IMR-90 (cell line): Measurements from ENCODE around the gene HSPA1L. TPM values are rescaled to one million over a fixed set of nuclear protein-coding genes. Genes with fewer than 3 reads are reported as not detected.

ENCODE experiments used
- ATAC-seq: fragments of 200-7000 bp; cut with Tn5 transposase; 2 replicates; pipeline ENCODE4 v1.9.1; 2020; ENCODE audit warnings: low read depth, mild to moderate bottlenecking, moderate library complexity
- BruUV-seq: library from RNA; stranded (reverse); fragments of 400-500 nt; replicated peaks from 2 replicates; lab custom pipeline; 2021; lab: Mats Ljungman, UMichigan
- CTCF ChIA-PET: fragments of 300-600 bp; formaldehyde crosslinking; extraction: SDS; loops from one replicate; lab custom pipeline; 2021; ENCODE audit warnings: antibody characterized with exemption; lab: Yijun Ruan, JAX
- POLR2A ChIA-PET: fragments of 300-600 bp; sonication (Branson Sonifier 250); formaldehyde crosslinking; loops from one replicate; lab custom pipeline; 2022; ENCODE audit warnings: antibody characterized with exemption; ENCODE audit not compliant: unreplicated experiment; lab: Charles Lee
- DNase-seq: peaks from one replicate; pipeline ENCODE4 v3.0.0; 2013
- H2AFZ ChIP-seq: replicated peaks from 2 replicates; pipeline ENCODE3; 2013; ENCODE audit warnings: low read length, mild to moderate bottlenecking; ENCODE audit not compliant: poor library complexity
- H2AK5ac ChIP-seq: 2 replicates; pipeline ENCODE4 v1.6.1; 2013; ENCODE audit warnings: low read depth, low read length, inconsistent platforms
- H2AK9ac ChIP-seq: replicated peaks from 2 replicates; pipeline ENCODE3; 2013; ENCODE audit warnings: mild to moderate bottlenecking, low read depth, low read length, moderate library complexity; ENCODE audit not compliant: poor library complexity
- H2BK120ac ChIP-seq: 2 replicates; pipeline ENCODE4 v1.6.1; 2013; ENCODE audit warnings: low read depth, low read length, inconsistent platforms
- H2BK15ac ChIP-seq: 3 replicates; pipeline ENCODE4 v1.6.1; 2013; ENCODE audit warnings: low read depth, low read length, inconsistent platforms
- H2BK20ac ChIP-seq: 2 replicates; pipeline ENCODE4 v1.6.1; 2013; ENCODE audit warnings: low read depth, mild to moderate bottlenecking, inconsistent platforms, low read length, moderate library complexity
- H2BK5ac ChIP-seq: 2 replicates; pipeline ENCODE4 v1.6.1; 2013; ENCODE audit warnings: mild to moderate bottlenecking, low read depth, low read length, inconsistent platforms; ENCODE audit not compliant: poor library complexity, severe bottlenecking
- H3K14ac ChIP-seq: replicated peaks from 2 replicates; pipeline ENCODE4 v1.6.1; 2013; ENCODE audit warnings: low read depth, low read length, inconsistent platforms
- H3K18ac ChIP-seq: 2 replicates; pipeline ENCODE4 v1.6.1; 2013; ENCODE audit warnings: low read depth, low read length, control low read depth
- H3K23ac ChIP-seq: 2 replicates; pipeline ENCODE4 v1.6.1; 2013; ENCODE audit warnings: low read depth, low read length, inconsistent platforms
- H3K27ac ChIP-seq: 2 replicates; pipeline ENCODE4 v1.5.1; 2013; ENCODE audit warnings: mild to moderate bottlenecking, control low read depth, low read length; ENCODE audit not compliant: insufficient read depth
- H3K27me3 ChIP-seq: 2 replicates; pipeline ENCODE4 v1.6.1; 2013; ENCODE audit warnings: low read length; ENCODE audit not compliant: control insufficient read depth, insufficient read depth
- H3K36me3 ChIP-seq: 2 replicates; pipeline ENCODE4 v1.6.1; 2013; ENCODE audit warnings: low read length, mixed read lengths; ENCODE audit not compliant: control insufficient read depth, insufficient read depth
- H3K4ac ChIP-seq: 2 replicates; pipeline ENCODE4 v1.6.1; 2013; ENCODE audit warnings: low read depth, low read length, inconsistent platforms
- H3K4me1 ChIP-seq: 2 replicates; pipeline ENCODE4 v1.6.1; 2013; ENCODE audit warnings: low read length, mixed read lengths; ENCODE audit not compliant: control insufficient read depth, insufficient read depth
- H3K4me2 ChIP-seq: 2 replicates; pipeline ENCODE4 v1.6.1; 2013; ENCODE audit warnings: low read depth, mild to moderate bottlenecking, control low read depth, low read length, moderate library complexity
- H3K4me3 ChIP-seq: 2 replicates; pipeline ENCODE4 v1.5.1; 2013; ENCODE audit warnings: low read depth, mild to moderate bottlenecking, control low read depth, low read length, moderate library complexity; ENCODE audit not compliant: insufficient read depth
- H3K56ac ChIP-seq: 2 replicates; pipeline ENCODE4 v1.6.1; 2013; ENCODE audit warnings: low read length, inconsistent platforms; ENCODE audit not compliant: insufficient read depth; ENCODE audit errors: extremely low read depth
- H3K79me1 ChIP-seq, 2 experiments: 2 replicates each; pipeline ENCODE4 v1.6.1; 2013; ENCODE audit warnings: low read length in 2 of 2, inconsistent platforms in 1 of 2, low read depth in 1 of 2
- H3K9ac ChIP-seq: 2 replicates; pipeline ENCODE4 v1.6.1; 2013; ENCODE audit warnings: low read depth, low read length, control low read depth
- H3K9me1 ChIP-seq: 2 replicates; pipeline ENCODE4 v1.6.1; 2013; ENCODE audit warnings: low read length, inconsistent platforms; ENCODE audit not compliant: insufficient read depth
- H3K9me3 ChIP-seq: 2 replicates; pipeline ENCODE4 v1.6.1; 2013; ENCODE audit warnings: low read length; ENCODE audit not compliant: control insufficient read depth, insufficient read depth
- H4K20me1 ChIP-seq: 2 replicates; pipeline ENCODE4 v1.6.1; 2013; ENCODE audit warnings: low read length, inconsistent platforms; ENCODE audit not compliant: insufficient read depth
- H4K5ac ChIP-seq: 2 replicates; pipeline ENCODE4 v1.6.1; 2013; ENCODE audit warnings: mild to moderate bottlenecking, low read depth, low read length, control low read depth
- H4K8ac ChIP-seq, 2 experiments: 2 replicates each; pipeline ENCODE4 v1.6.1; 2013; ENCODE audit warnings: low read depth in 2 of 2, low read length in 2 of 2, control low read depth in 1 of 2, inconsistent platforms in 1 of 2
- H4K91ac ChIP-seq: 2 replicates; pipeline ENCODE4 v1.6.1; 2013; ENCODE audit warnings: low read depth, low read length, inconsistent platforms; ENCODE audit not compliant: insufficient read depth
- BHLHE40 ChIP-seq: fragments of 150-350 bp; IDR thresholded peaks from 2 replicates; pipeline ENCODE4 v1.6.1; 2016; ENCODE audit warnings: mild to moderate bottlenecking, low read depth, low read length
- CEBPB ChIP-seq: IDR thresholded peaks from 2 replicates; pipeline ENCODE4 v1.6.1; 2012; ENCODE audit warnings: low read depth, low read length, improper control_type of control experiment
- CHD1 ChIP-seq: IDR thresholded peaks from 2 replicates; pipeline ENCODE4 v1.6.1; 2012; ENCODE audit warnings: low read depth, low read length, improper control_type of control experiment
- ELK1 ChIP-seq: fragments of 150-350 bp; IDR thresholded peaks from 2 replicates; pipeline ENCODE4 v1.6.1; 2016; ENCODE audit warnings: low read depth, mild to moderate bottlenecking, low read length, moderate library complexity, borderline replicate concordance
- FOS ChIP-seq: fragments of 150-350 bp; IDR thresholded peaks from 2 replicates; pipeline ENCODE4 v1.6.1; 2016; ENCODE audit warnings: low read depth, low read length
- MAFK ChIP-seq: IDR thresholded peaks from 2 replicates; pipeline ENCODE4 v1.6.1; 2012; ENCODE audit warnings: low read depth, low read length, improper control_type of control experiment
- MAZ ChIP-seq: IDR thresholded peaks from 2 replicates; pipeline ENCODE4 v1.6.1; 2012; ENCODE audit warnings: low read depth, mild to moderate bottlenecking, low read length, improper control_type of control experiment, moderate library complexity, borderline replicate concordance
- MXI1 ChIP-seq: IDR thresholded peaks from 2 replicates; pipeline ENCODE4 v1.6.1; 2012; ENCODE audit warnings: low read depth, mild to moderate bottlenecking, low read length, moderate library complexity, borderline replicate concordance
- NFE2L2 ChIP-seq: fragments of 150-350 bp; IDR thresholded peaks from 2 replicates; pipeline ENCODE4 v1.6.1; 2016; ENCODE audit warnings: low read depth, mild to moderate bottlenecking, low read length
- POLR2A ChIP-seq: IDR thresholded peaks from 2 replicates; pipeline ENCODE4 v1.6.1; 2012; ENCODE audit warnings: mild to moderate bottlenecking, low read depth, low read length
- RAD21 ChIP-seq: IDR thresholded peaks from 2 replicates; pipeline ENCODE4 v1.6.1; 2012; ENCODE audit warnings: low read length, improper control_type of control experiment
- RCOR1 ChIP-seq: IDR thresholded peaks from 2 replicates; pipeline ENCODE4 v1.6.1; 2012; ENCODE audit warnings: mild to moderate bottlenecking, low read length, improper control_type of control experiment; ENCODE audit not compliant: insufficient replicate concordance
- RFX5 ChIP-seq: IDR thresholded peaks from 2 replicates; pipeline ENCODE4 v1.8.0; 2012; ENCODE audit warnings: low read depth, mild to moderate bottlenecking, low read length, moderate library complexity
- SMC3 ChIP-seq: fragments of 150-350 bp; IDR thresholded peaks from 2 replicates; pipeline ENCODE4 v1.6.1; 2016; ENCODE audit warnings: low read depth, mild to moderate bottlenecking, antibody characterized with exemption, low read length, moderate library complexity
- WGBS, 2 experiments: methylation state at CpG; one replicate each; pipeline versions ENCODE4 v1.1.5 to v1.1.7; 2013; ENCODE audit warnings: missing lambda C conversion rate in 2 of 2; ENCODE audit not compliant: insufficient read length in 1 of 2; ENCODE audit errors: extremely low coverage in 2 of 2; 5-methylcytosine and 5-hydroxymethylcytosine counted together
- dilution Hi-C: fragments of 300-500 bp; cut with HindIII; formaldehyde crosslinking; loops from one replicate; pipeline ENCODE4 v1.14.3; 2018; ENCODE audit warnings: low sequenced_read_pairs; ENCODE audit not compliant: unreplicated experiment
- in situ Hi-C: fragments of 300-500 bp; cut with MboI; formaldehyde crosslinking; loops from 3 replicates; pipeline ENCODE4 v1.14.3; 2019; ENCODE audit warnings: low sequenced_read_pairs, inconsistent platforms, mixed read lengths
- intact Hi-C: fragments of 100-400 bp; cut with micrococcal nuclease; formaldehyde crosslinking; loops from 2 replicates; pipeline ENCODE4 v1.10.0; 2022
- polyA plus RNA-seq, 3 experiments: library from polyadenylated mRNA; depleted of rRNA; stranded (reverse); fragments of >200 nt; gene quantifications; 2 replicates each; pipeline ENCODE4 v1.2.3, GENCODE V29; 2012; ENCODE audit warnings: low replicate concordance in 1 of 3
- total RNA-seq: library from RNA; depleted of rRNA; stranded (reverse); fragments of >200 nt; gene quantifications from 2 replicates; pipeline ENCODE4 v1.2.3, GENCODE V29; 2012
- TF ChIP-seq, protein P1 (sequence below): fragments of 150-350 bp; IDR thresholded peaks from 2 replicates; pipeline ENCODE4 v1.6.1; 2017; ENCODE audit warnings: mild to moderate bottlenecking, antibody characterized with exemption, low read length, low read depth
- TF ChIP-seq, protein P2 (sequence below): conservative IDR thresholded peaks from 2 replicates; pipeline ENCODE4 v1.5.1; 2012; ENCODE audit warnings: mild to moderate bottlenecking, low read depth, low read length, improper control_type of control experiment

Gene HSPA1L
- total and polyA plus RNA-seq, 2 of the 4 experiments (the other 2 are of a cell fraction), result 0.97 to 1.3 TPM

- Histone ChIP-seq H3K4ac (no peak overlapping the region), H2BK15ac (no peak overlapping the region), H2BK20ac (no peak overlapping the region), H3K4me3 (no peak overlapping the region), H4K91ac (no peak overlapping the region), H3K9me1 (peaks cover 5% of the 10 kb centered on the region), H3K23ac (no peak overlapping the region), H3K27me3 (no peaks in the 10 kb centered on the region), H3K14ac (no peak overlapping the region), H3K4me2 (no peak overlapping the region), H2AK5ac (no peak overlapping the region), H3K18ac (no peak overlapping the region), H2BK120ac (no peak overlapping the region), H2AFZ (no peak overlapping the region), H3K36me3 (peaks cover 37% of the 10 kb centered on the region), H2BK5ac (no peak overlapping the region), H4K20me1 (peaks cover 41% of the 10 kb centered on the region), H2AK9ac (no peak overlapping the region), H4K5ac (no peak overlapping the region), H4K8ac (no peak overlapping the region), H3K9me3 (no peaks in the 10 kb centered on the region), H3K4me1 (peaks cover 8% of the 10 kb centered on the region), H3K56ac (no peak overlapping the region), H3K9ac (no peak overlapping the region), H3K79me1 (peaks cover 14 to 24% of the 10 kb centered on the region in 2 experiments; a peak in 3 of 4 replicates), H3K27ac (no peak overlapping the region)
- no peak for DNase-seq
- no CpG with 5 or more reads among the region's 9 CpGs for WGBS, 2 experiments
- no TSS peak for BruUV-seq
- CTCF ChIA-PET, result no interaction called here
- dilution Hi-C loops, result no loop called here
- POLR2A ChIA-PET, result no interaction called here
- in situ Hi-C loops, result no loop called here
- no peak for ATAC-seq
- intact Hi-C loops, result no loop called here
- TF ChIP-seq RFX5 (no peak), MAZ (no peak), FOS (no peak), POLR2A (no peak), MXI1 (no peak), RAD21 (no peak), NFE2L2 (no peak), BHLHE40 (no peak), CEBPB (no peak), RCOR1 (no peak), ELK1 (no peak), MAFK (no peak), CHD1 (no peak), SMC3 (no peak)
- TF ChIP-seq, protein P1, sequence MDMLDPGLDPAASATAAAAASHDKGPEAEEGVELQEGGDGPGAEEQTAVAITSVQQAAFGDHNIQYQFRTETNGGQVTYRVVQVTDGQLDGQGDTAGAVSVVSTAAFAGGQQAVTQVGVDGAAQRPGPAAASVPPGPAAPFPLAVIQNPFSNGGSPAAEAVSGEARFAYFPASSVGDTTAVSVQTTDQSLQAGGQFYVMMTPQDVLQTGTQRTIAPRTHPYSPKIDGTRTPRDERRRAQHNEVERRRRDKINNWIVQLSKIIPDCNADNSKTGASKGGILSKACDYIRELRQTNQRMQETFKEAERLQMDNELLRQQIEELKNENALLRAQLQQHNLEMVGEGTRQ, result no peak
- TF ChIP-seq, protein P2, sequence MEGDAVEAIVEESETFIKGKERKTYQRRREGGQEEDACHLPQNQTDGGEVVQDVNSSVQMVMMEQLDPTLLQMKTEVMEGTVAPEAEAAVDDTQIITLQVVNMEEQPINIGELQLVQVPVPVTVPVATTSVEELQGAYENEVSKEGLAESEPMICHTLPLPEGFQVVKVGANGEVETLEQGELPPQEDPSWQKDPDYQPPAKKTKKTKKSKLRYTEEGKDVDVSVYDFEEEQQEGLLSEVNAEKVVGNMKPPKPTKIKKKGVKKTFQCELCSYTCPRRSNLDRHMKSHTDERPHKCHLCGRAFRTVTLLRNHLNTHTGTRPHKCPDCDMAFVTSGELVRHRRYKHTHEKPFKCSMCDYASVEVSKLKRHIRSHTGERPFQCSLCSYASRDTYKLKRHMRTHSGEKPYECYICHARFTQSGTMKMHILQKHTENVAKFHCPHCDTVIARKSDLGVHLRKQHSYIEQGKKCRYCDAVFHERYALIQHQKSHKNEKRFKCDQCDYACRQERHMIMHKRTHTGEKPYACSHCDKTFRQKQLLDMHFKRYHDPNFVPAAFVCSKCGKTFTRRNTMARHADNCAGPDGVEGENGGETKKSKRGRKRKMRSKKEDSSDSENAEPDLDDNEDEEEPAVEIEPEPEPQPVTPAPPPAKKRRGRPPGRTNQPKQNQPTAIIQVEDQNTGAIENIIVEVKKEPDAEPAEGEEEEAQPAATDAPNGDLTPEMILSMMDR, result no peak
Observed at GRCh38 chr6:31842053-31842452, 27.0 kb upstream of the HSPA1L start.
